HepG2 (cell line): Measurements from ENCODE around the gene FAM111A. TPM values are rescaled to one million over a fixed set of nuclear protein-coding genes. Genes with fewer than 3 reads are reported as not detected.

Experiments used
- BCL3 ChIP-seq: sonication (generic); formaldehyde crosslinking; IDR thresholded peaks from 2 replicates; pipeline ENCODE4 v1.5.1; 2020; ENCODE audit warnings: mild to moderate bottlenecking, missing genetic modification reagents, moderate library complexity
- BORCS8-MEF2B ChIP-seq: sonication (generic); formaldehyde crosslinking; IDR thresholded peaks from 2 replicates; pipeline ENCODE4 v1.8.0; 2022; ENCODE audit warnings: mild to moderate bottlenecking, missing genetic modification reagents
- FIP1L1 ChIP-seq: fragments of 200-400 bp; formaldehyde crosslinking; IDR thresholded peaks from 2 replicates; pipeline ENCODE4 v1.6.1; 2018; ENCODE audit warnings: low read depth, mild to moderate bottlenecking, low read length, moderate library complexity, borderline replicate concordance; ENCODE audit not compliant: insufficient read depth
- HNF1B ChIP-seq: sonication (generic); formaldehyde crosslinking; IDR thresholded peaks from 2 replicates; pipeline ENCODE4 v1.5.1; 2020; ENCODE audit warnings: mild to moderate bottlenecking, moderate library complexity, missing genetic modification reagents
- HNRNPLL ChIP-seq: fragments of 200-400 bp; formaldehyde crosslinking; IDR thresholded peaks from 2 replicates; pipeline ENCODE4 v1.6.1; 2017; ENCODE audit warnings: mild to moderate bottlenecking, low read depth, low read length; ENCODE audit not compliant: poor library complexity, severe bottlenecking
- HOXA9 ChIP-seq: sonication (generic); formaldehyde crosslinking; IDR thresholded peaks from 2 replicates; pipeline ENCODE4 v1.8.1; 2022; ENCODE audit warnings: missing genetic modification reagents, mild to moderate bottlenecking, moderate library complexity, borderline replicate concordance
- IRF2 ChIP-seq: IDR thresholded peaks from 2 replicates; pipeline ENCODE4 v1.6.1; 2018; ENCODE audit warnings: missing genetic modification reagents, missing compliant biosample characterization
- KAT2B ChIP-seq: fragments of 150-350 bp; IDR thresholded peaks from 2 replicates; pipeline ENCODE4 v1.6.1; 2014; ENCODE audit warnings: low read depth, low read length, borderline replicate concordance
- MAZ ChIP-seq, 2 experiments: sonication (generic) in 1 of 2; formaldehyde crosslinking in 1 of 2; IDR thresholded peaks; 2 replicates each; pipeline versions ENCODE4 v1.5.0 to v1.6.1; 2012 to 2020; ENCODE audit warnings: low read depth in 2 of 2, mild to moderate bottlenecking in 2 of 2, borderline replicate concordance in 1 of 2, improper control_type of control experiment in 1 of 2, low read length in 1 of 2, missing genetic modification reagents in 1 of 2, moderate library complexity in 1 of 2
- PHF21A ChIP-seq: sonication (generic); formaldehyde crosslinking; IDR thresholded peaks from 2 replicates; pipeline ENCODE4 v1.5.0; 2020; ENCODE audit warnings: mild to moderate bottlenecking, missing genetic modification reagents
- REXO4 ChIP-seq: sonication (generic); formaldehyde crosslinking; IDR thresholded peaks from 2 replicates; pipeline ENCODE4 v1.8.0; 2022; ENCODE audit warnings: missing genetic modification reagents, mild to moderate bottlenecking, borderline replicate concordance
- SNRNP70 ChIP-seq: fragments of 200-400 bp; formaldehyde crosslinking; IDR thresholded peaks from 2 replicates; pipeline ENCODE4 v1.6.1; 2017; ENCODE audit warnings: mild to moderate bottlenecking, low read depth, low read length, moderate library complexity
- SOX5 ChIP-seq: IDR thresholded peaks from 2 replicates; pipeline ENCODE4 v1.6.1; 2016; ENCODE audit warnings: borderline replicate concordance
- SSRP1 ChIP-seq: IDR thresholded peaks from 2 replicates; pipeline ENCODE4 v1.6.1; 2016; ENCODE audit warnings: control low read depth
- TARDBP ChIP-seq: sonication (generic); formaldehyde crosslinking; IDR thresholded peaks from 2 replicates; pipeline ENCODE4 v1.8.0; 2022; ENCODE audit warnings: mild to moderate bottlenecking, missing genetic modification reagents
- THYN1 ChIP-seq: sonication (generic); formaldehyde crosslinking; IDR thresholded peaks from 2 replicates; pipeline ENCODE4 v1.8.1; 2023; ENCODE audit warnings: low read depth, mild to moderate bottlenecking, moderate library complexity, missing genetic modification reagents, borderline replicate concordance
- YEATS2 ChIP-seq: sonication (generic); formaldehyde crosslinking; IDR thresholded peaks from 2 replicates; pipeline ENCODE4 v1.4.0; 2020; ENCODE audit warnings: missing genetic modification reagents, borderline replicate concordance
- ZBTB1 ChIP-seq: sonication (generic); formaldehyde crosslinking; IDR thresholded peaks from 2 replicates; pipeline ENCODE4 v1.4.0; 2020; ENCODE audit warnings: missing genetic modification reagents, borderline replicate concordance
- ZNF329 ChIP-seq: sonication (generic); formaldehyde crosslinking; IDR thresholded peaks from 2 replicates; pipeline ENCODE4 v1.9.0; 2021; ENCODE audit warnings: low read depth, mild to moderate bottlenecking, missing genetic modification reagents
- ZNF383 ChIP-seq: sonication (generic); formaldehyde crosslinking; IDR thresholded peaks from 2 replicates; pipeline ENCODE4 v1.4.0; 2020; ENCODE audit warnings: missing genetic modification reagents, mild to moderate bottlenecking, borderline replicate concordance
- ZNF713 ChIP-seq: sonication (generic); formaldehyde crosslinking; IDR thresholded peaks from 2 replicates; pipeline ENCODE4 v1.4.0; 2020; ENCODE audit warnings: mild to moderate bottlenecking, missing genetic modification reagents
- ZNF768 ChIP-seq: sonication (generic); formaldehyde crosslinking; IDR thresholded peaks from 2 replicates; pipeline ENCODE4 v1.4.0; 2020; ENCODE audit warnings: missing genetic modification reagents
- polyA plus RNA-seq, 8 experiments: library from polyadenylated mRNA; depleted of rRNA in 3 of 8; stranded (reverse) in 7 of 8; unstranded in 1 of 8; fragments of >200 nt; fragmentation: Illumina TruSeq in 4 of 8; extraction: Trizol in 4 of 8; gene quantifications; 2 replicates each; pipeline versions ENCODE4 v1.2.1 to v1.2.3, GENCODE V29; 2011 to 2016; ENCODE audit warnings: low read depth in 4 of 8, missing spikeins in 1 of 8, mixed read lengths in 1 of 8; ENCODE audit not compliant: insufficient read depth in 1 of 8
- total RNA-seq, 5 experiments: library from RNA; depleted of rRNA; stranded (reverse); fragments of >200 nt; fragmentation: Illumina TruSeq; extraction: Trizol; gene quantifications; 2 replicates each; pipeline ENCODE4 v1.2.3, GENCODE V29; 2016; ENCODE audit warnings: low read depth in 1 of 5
- TF ChIP-seq, protein P1 (sequence below): sonication (generic); formaldehyde crosslinking; IDR thresholded peaks from 2 replicates; pipeline ENCODE4 v1.4.0; 2020; ENCODE audit warnings: missing genetic modification reagents, borderline replicate concordance

The FAM111A gene
- total and polyA plus RNA-seq, 2 of the 13 experiments (the other 11 are each of a cell fraction or from before 2014, with no cell fraction given), result 3.2 to 13.5 TPM

- TF ChIP-seq PHF21A (CRISPR knock-in tag) (peak; percentile 89), HNRNPLL (peak; percentile 52), IRF2 (CRISPR knock-in tag) (no peak), ZNF768 (CRISPR knock-in tag) (peak; percentile 11; the same call in 1 of the 2 replicates), SSRP1 (CRISPR knock-in tag) (no peak), ZNF329 (CRISPR knock-in tag) (no peak), ZNF383 (no peak), MAZ (IDR thresholded peaks at IDR 0.05; ENCODE audit: borderline replicate concordance, low read depth, low read length) (no peak), MAZ (CRISPR knock-in tag; IDR thresholded peaks at IDR 0.05; ENCODE audit: low read depth) (no peak), HNF1B (CRISPR knock-in tag) (no peak), ZNF713 (no peak), SNRNP70 (no peak), TARDBP (CRISPR knock-in tag) (no peak), ZBTB1 (CRISPR knock-in tag) (no peak), YEATS2 (CRISPR knock-in tag) (0 out of 2 replicates have a peak, but pooled peaks have one; percentile 37), SOX5 (no peak), HOXA9 (CRISPR knock-in tag) (no peak), KAT2B (no peak), BCL3 (CRISPR knock-in tag) (no peak), BORCS8-MEF2B (CRISPR knock-in tag) (peak; percentile 43; the same call in 1 of the 2 replicates), FIP1L1 (no peak), THYN1 (CRISPR knock-in tag) (no peak), REXO4 (no peak)
- TF ChIP-seq, protein P1, sequence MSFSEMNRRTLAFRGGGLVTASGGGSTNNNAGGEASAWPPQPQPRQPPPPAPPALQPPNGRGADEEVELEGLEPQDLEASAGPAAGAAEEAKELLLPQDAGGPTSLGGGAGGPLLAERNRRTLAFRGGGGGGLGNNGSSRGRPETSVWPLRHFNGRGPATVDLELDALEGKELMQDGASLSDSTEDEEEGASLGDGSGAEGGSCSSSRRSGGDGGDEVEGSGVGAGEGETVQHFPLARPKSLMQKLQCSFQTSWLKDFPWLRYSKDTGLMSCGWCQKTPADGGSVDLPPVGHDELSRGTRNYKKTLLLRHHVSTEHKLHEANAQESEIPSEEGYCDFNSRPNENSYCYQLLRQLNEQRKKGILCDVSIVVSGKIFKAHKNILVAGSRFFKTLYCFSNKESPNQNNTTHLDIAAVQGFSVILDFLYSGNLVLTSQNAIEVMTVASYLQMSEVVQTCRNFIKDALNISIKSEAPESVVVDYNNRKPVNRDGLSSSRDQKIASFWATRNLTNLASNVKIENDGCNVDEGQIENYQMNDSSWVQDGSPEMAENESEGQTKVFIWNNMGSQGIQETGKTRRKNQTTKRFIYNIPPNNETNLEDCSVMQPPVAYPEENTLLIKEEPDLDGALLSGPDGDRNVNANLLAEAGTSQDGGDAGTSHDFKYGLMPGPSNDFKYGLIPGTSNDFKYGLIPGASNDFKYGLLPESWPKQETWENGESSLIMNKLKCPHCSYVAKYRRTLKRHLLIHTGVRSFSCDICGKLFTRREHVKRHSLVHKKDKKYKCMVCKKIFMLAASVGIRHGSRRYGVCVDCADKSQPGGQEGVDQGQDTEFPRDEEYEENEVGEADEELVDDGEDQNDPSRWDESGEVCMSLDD (CRISPR knock-in tag), result no peak
Observed at GRCh38 chr11:59106363-59107336, 36.0 kb upstream of the FAM111A start, which contains the start of gene FAM111B (continued).
